Ishikawa (cell line): ENCODE measurements around the gene RAB1B.
A peak's percentile ranks its signal among the peaks of the same experiment; 100 is the strongest.

Experiments
- CEBPB ChIP-seq: IDR thresholded peaks from 2 replicates; pipeline ENCODE4 v1.6.1; 2012
- CREB1 ChIP-seq: IDR thresholded peaks from 2 replicates; pipeline ENCODE4 v1.6.1; 2012; ENCODE audit warnings: low read depth
- EGR1 ChIP-seq: IDR thresholded peaks from 2 replicates; pipeline ENCODE4 v1.6.1; 2012
- EP300 ChIP-seq: IDR thresholded peaks from 2 replicates; pipeline ENCODE4 v1.6.1; 2012; ENCODE audit warnings: borderline replicate concordance
- FOXM1 ChIP-seq: IDR thresholded peaks from 2 replicates; pipeline ENCODE4 v1.6.1; 2012; ENCODE audit warnings: low read depth, borderline replicate concordance
- NFIC ChIP-seq: IDR thresholded peaks from 2 replicates; pipeline ENCODE4 v1.6.1; 2012
- RAD21 ChIP-seq: IDR thresholded peaks from 2 replicates; pipeline ENCODE4 v1.6.1; 2012; ENCODE audit warnings: low read depth
- TAF1 ChIP-seq: IDR thresholded peaks from 2 replicates; pipeline ENCODE4 v1.6.1; 2012; ENCODE audit warnings: low read depth, mild to moderate bottlenecking
- TCF12 ChIP-seq: IDR thresholded peaks from 2 replicates; pipeline ENCODE4 v1.6.1; 2012; ENCODE audit warnings: low read depth
- TEAD4 ChIP-seq: IDR thresholded peaks from 2 replicates; pipeline ENCODE4 v1.6.1; 2012
- YY1 ChIP-seq: IDR thresholded peaks from 2 replicates; pipeline ENCODE4 v1.6.1; 2012; ENCODE audit warnings: low read depth
- ZBTB7A ChIP-seq: IDR thresholded peaks from 2 replicates; pipeline ENCODE4 v1.6.1; 2012; ENCODE audit warnings: low read depth
- TF ChIP-seq, protein P1 (sequence below): IDR thresholded peaks from 2 replicates; pipeline ENCODE4 v1.6.1; 2012
- TF ChIP-seq, protein P2 (sequence below): IDR thresholded peaks from 2 replicates; pipeline ENCODE4 v1.6.1; 2012
- TF ChIP-seq, protein P3 (sequence below): IDR thresholded peaks from 2 replicates; pipeline ENCODE4 v1.6.1; 2012; ENCODE audit warnings: low read depth, mild to moderate bottlenecking

The RAB1B gene

DNA sequence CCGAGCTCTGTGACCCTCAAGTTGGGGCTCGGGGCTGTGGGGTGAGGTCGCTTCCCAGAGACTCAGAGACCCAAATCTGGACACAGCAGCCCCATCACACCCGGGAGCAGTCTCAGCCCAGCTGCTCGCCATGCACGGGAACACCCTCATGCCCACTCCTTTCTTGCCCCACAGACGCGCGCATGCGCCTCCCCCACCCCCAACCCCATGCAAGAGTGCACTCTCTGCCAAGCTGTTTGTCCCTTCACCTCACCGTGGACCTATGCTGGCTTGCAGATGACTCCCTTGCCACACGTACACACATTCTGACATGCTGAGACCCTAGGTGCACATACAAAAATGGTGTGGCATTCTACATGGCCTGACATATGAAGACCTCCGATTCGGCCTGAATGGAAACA lies 48.9 kb downstream of the RAB1B start:
- TF ChIP-seq CEBPB (no peak), YY1 (no peak), CREB1 (no peak), RAD21 (no peak), TCF12 (no peak), FOXM1 (no peak), ZBTB7A (no peak), EGR1 (no peak), TEAD4 (no peak), TAF1 (no peak), EP300 (no peak), NFIC (no peak)
- TF ChIP-seq, protein P1, sequence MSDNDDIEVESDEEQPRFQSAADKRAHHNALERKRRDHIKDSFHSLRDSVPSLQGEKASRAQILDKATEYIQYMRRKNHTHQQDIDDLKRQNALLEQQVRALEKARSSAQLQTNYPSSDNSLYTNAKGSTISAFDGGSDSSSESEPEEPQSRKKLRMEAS = no peak
- TF ChIP-seq, protein P2, sequence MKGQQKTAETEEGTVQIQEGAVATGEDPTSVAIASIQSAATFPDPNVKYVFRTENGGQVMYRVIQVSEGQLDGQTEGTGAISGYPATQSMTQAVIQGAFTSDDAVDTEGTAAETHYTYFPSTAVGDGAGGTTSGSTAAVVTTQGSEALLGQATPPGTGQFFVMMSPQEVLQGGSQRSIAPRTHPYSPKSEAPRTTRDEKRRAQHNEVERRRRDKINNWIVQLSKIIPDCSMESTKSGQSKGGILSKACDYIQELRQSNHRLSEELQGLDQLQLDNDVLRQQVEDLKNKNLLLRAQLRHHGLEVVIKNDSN = no peak
- TF ChIP-seq, protein P3, sequence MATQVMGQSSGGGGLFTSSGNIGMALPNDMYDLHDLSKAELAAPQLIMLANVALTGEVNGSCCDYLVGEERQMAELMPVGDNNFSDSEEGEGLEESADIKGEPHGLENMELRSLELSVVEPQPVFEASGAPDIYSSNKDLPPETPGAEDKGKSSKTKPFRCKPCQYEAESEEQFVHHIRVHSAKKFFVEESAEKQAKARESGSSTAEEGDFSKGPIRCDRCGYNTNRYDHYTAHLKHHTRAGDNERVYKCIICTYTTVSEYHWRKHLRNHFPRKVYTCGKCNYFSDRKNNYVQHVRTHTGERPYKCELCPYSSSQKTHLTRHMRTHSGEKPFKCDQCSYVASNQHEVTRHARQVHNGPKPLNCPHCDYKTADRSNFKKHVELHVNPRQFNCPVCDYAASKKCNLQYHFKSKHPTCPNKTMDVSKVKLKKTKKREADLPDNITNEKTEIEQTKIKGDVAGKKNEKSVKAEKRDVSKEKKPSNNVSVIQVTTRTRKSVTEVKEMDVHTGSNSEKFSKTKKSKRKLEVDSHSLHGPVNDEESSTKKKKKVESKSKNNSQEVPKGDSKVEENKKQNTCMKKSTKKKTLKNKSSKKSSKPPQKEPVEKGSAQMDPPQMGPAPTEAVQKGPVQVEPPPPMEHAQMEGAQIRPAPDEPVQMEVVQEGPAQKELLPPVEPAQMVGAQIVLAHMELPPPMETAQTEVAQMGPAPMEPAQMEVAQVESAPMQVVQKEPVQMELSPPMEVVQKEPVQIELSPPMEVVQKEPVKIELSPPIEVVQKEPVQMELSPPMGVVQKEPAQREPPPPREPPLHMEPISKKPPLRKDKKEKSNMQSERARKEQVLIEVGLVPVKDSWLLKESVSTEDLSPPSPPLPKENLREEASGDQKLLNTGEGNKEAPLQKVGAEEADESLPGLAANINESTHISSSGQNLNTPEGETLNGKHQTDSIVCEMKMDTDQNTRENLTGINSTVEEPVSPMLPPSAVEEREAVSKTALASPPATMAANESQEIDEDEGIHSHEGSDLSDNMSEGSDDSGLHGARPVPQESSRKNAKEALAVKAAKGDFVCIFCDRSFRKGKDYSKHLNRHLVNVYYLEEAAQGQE = no peak

DNA sequence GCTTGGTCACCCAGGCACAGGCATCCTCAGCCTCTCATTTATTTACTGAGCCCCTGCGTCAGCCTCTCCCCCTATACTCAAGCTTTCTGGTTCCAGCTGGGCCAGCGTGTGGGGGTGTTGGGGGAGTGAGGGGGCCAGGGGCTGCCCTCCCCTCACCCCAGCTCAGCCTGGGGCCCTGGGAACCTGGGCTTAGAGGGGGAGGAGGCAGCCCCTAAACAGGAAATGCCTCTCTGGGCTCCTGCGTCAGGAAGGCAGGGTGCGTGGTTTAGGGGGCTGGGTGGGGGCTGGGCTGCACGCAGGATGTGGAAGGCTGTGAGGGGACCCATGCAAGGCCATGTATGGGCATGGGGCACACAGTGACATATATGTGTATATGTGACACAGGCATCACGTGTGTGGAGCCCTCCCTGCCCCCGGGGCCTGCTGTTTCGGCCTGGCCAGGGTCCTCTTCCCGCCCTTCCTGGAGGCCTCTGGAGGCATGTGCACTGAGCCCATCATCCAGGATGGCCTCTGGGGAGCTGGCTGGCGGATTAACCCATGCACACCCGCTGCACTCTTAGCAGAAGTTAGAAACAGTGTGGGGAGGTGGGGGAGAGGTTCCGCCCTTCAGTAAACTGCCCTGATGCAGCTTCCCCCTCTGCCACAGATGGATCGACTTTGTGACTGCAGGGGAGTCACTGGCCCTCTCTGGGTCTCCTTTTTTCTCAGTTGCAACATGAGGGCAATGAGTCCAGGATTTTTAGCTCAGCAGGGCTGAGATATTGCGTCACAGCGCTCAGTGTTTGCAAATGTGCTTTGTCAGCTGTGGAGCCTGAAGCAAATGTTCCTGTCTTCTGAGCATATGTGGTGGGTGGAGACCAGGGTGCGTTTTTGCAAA lies 49.5 kb downstream of the RAB1B start:
- no peak for TF ChIP-seq EGR1
- TF ChIP-seq CEBPB = peak; percentile 77
- TF ChIP-seq, protein P3 = no peak
- TF ChIP-seq CREB1 = no peak
- no peak for TF ChIP-seq EP300
- TF ChIP-seq TEAD4 = no peak
- no peak for TF ChIP-seq NFIC

DNA sequence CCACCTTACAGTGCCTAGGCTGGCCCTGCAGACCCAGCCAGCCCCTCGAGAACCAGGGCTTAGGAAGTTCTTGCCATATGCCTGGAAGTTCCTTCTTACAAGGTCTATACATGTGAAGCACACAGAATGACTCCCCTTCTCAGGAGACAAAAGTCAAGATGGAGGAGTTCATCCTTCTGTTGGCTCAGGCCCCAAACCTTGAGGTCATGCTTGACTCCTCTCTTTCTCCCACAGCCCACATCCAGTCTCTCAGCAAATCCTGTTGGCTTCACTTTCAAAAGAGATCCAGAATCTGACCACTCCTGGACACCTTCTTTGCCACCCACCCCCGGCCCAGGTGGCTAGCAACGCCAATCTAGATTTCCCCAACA lies 50.1 kb downstream of the RAB1B start:
- TF ChIP-seq RAD21 (no peak), TEAD4 (no peak), ZBTB7A (no peak), YY1 (no peak), CREB1 (no peak), NFIC (no peak), FOXM1 (no peak), EGR1 (no peak), TAF1 (no peak), TCF12 (no peak), EP300 (no peak)
- TF ChIP-seq, protein P2 = no peak
- TF ChIP-seq, protein P1 = no peak

DNA sequence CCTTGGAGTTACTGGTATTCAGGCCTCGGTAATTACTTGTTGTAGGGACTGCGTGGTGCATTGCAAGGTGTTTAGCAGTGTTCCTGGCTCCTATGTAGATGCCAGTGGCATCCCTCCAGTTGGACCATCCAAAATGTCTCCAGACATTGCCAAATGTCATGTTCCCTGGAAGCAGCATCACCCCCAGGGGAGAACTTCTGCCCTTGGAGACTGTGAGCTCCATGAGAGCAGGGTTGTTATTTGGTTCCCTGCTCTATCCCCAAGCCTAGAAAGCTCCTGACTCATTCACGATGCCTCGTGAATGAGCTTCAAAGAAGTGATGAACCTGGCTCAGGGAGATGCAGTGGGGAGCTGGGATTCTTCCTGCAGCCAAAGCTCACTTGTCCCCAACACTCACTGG lies 53.2 kb downstream of the RAB1B start:
- TF ChIP-seq, protein P2 = no peak
- no peak for TF ChIP-seq YY1
- no peak for TF ChIP-seq CREB1
- no peak for TF ChIP-seq RAD21
- TF ChIP-seq CEBPB = no peak
- no peak for TF ChIP-seq EP300
- TF ChIP-seq NFIC = no peak
- no peak for TF ChIP-seq TCF12
- no peak for TF ChIP-seq ZBTB7A
- TF ChIP-seq, protein P1 = no peak
- no peak for TF ChIP-seq TAF1
- TF ChIP-seq, protein P3 = no peak
- no peak for TF ChIP-seq TEAD4
- no peak for TF ChIP-seq EGR1
- no peak for TF ChIP-seq FOXM1
